B cell (primary cell): ENCODE measurements around the gene FBXO41. TPM values are rescaled to one million over a fixed set of nuclear protein-coding genes. Genes with fewer than 3 reads are reported as not detected.

Source experiments
- ATAC-seq: fragments of 200-7000 bp; cut with Tn5 transposase; one replicate; pipeline ENCODE4 v1.10.0; 2021; ENCODE audit warnings: low read depth, mild to moderate bottlenecking, moderate number of reproducible peaks, moderate library complexity
- CTCF ChIA-PET: fragments of 350-600 bp; sonication (Branson Sonifier 250); formaldehyde crosslinking; loops from one replicate; lab custom pipeline; 2021; ENCODE audit warnings: antibody characterized with exemption, inconsistent platforms; lab: Charles Lee
- POLR2A ChIA-PET: fragments of 350-600 bp; sonication (Branson Sonifier 250); formaldehyde crosslinking; loops from one replicate; lab custom pipeline; 2021; ENCODE audit warnings: antibody characterized with exemption; lab: Charles Lee
- DNase-seq: peaks from one replicate; pipeline ENCODE4 v3.0.0; 2013
- H2AFZ ChIP-seq: 2 replicates; pipeline ENCODE4 v1.6.1; 2012; ENCODE audit warnings: mild to moderate bottlenecking, low read depth, low read length; ENCODE audit not compliant: insufficient read depth, poor library complexity, severe bottlenecking
- H3K27ac ChIP-seq, 2 donors: 1 replicate in 1 of 2; 2 replicates in 1 of 2; pipeline ENCODE4 v1.5.1; 2012 to 2013; ENCODE audit warnings: low read length in 2 of 2, mild to moderate bottlenecking in 2 of 2, moderate library complexity in 1 of 2
- H3K27me3 ChIP-seq, 4 experiments: fragments of 200-600 bp in 1 of 4; sonication (generic) in 1 of 4; replicated peaks in 1 of 4; 1 replicate in 2 of 4; 2 replicates in 2 of 4; pipeline versions ENCODE4 v1.6.1 to v1.7.0; 2013 to 2016; ENCODE audit warnings: low read length in 3 of 4, mild to moderate bottlenecking in 2 of 4, mixed read lengths in 1 of 4, moderate library complexity in 1 of 4; ENCODE audit not compliant: insufficient read depth in 4 of 4, control insufficient read depth in 3 of 4; ENCODE audit errors: control extremely low read depth in 1 of 4
- H3K36me3 ChIP-seq, 2 experiments: replicated peaks in 1 of 2; 1 replicate in 1 of 2; 2 replicates in 1 of 2; pipeline versions ENCODE4 v1.6.1 to v1.7.1; 2013; ENCODE audit warnings: low read length in 1 of 2; ENCODE audit not compliant: insufficient read depth in 2 of 2, control insufficient read depth in 1 of 2; ENCODE audit errors: control extremely low read depth in 1 of 2, extremely low read depth in 1 of 2
- H3K4me1 ChIP-seq, 2 donors: fragments of 200-600 bp in 1 of 2; sonication (generic) in 1 of 2; 1 replicate in 1 of 2; 2 replicates in 1 of 2; pipeline versions ENCODE4 v1.5.1 to v1.6.1; 2013 to 2017; ENCODE audit warnings: low read length in 2 of 2; ENCODE audit not compliant: control insufficient read depth in 2 of 2, insufficient read depth in 2 of 2
- H3K4me2 ChIP-seq: replicated peaks from 2 replicates; pipeline ENCODE3; 2012; ENCODE audit warnings: mild to moderate bottlenecking, low read depth, low read length; ENCODE audit not compliant: poor library complexity, severe bottlenecking
- H3K4me3 ChIP-seq, 5 experiments: fragments of 200-600 bp in 1 of 5; sonication (generic) in 1 of 5; 1 replicate in 3 of 5; 2 replicates in 2 of 5; pipeline versions ENCODE4 v1.5.1 to v1.7.0; 2011 to 2016; ENCODE audit warnings: low read length in 4 of 5, mild to moderate bottlenecking in 4 of 5, low read depth in 2 of 5, control low read depth in 1 of 5, moderate library complexity in 1 of 5; ENCODE audit not compliant: insufficient read depth in 1 of 5; ENCODE audit errors: control extremely low read depth in 1 of 5, extremely low read depth in 1 of 5
- H3K79me2 ChIP-seq: fragments of 200-600 bp; sonication (generic); one replicate; pipeline ENCODE4 v1.6.0; 2016; ENCODE audit warnings: low read length; ENCODE audit not compliant: control insufficient read depth, insufficient read depth
- H3K9ac ChIP-seq: fragments of 200-600 bp; sonication (generic); 2 replicates; pipeline ENCODE4 v1.6.1; 2017; ENCODE audit warnings: mild to moderate bottlenecking, low read length, moderate library complexity
- H3K9me3 ChIP-seq, 3 donors: one replicate each; pipeline versions ENCODE4 v1.6.1 to v1.7.1; 2013; ENCODE audit warnings: low read length in 2 of 3; ENCODE audit not compliant: control insufficient read depth in 2 of 3, insufficient read depth in 1 of 3; ENCODE audit errors: control extremely low read depth in 1 of 3
- H4K20me1 ChIP-seq: 2 replicates; pipeline ENCODE4 v1.6.0; 2012; ENCODE audit warnings: mild to moderate bottlenecking, low read length; ENCODE audit not compliant: insufficient read depth, control insufficient read depth, poor library complexity, severe bottlenecking
- H3K27ac Mint-ChIP-seq: one replicate; pipeline ENCODE4 v1.8.0; 2021; ENCODE audit warnings: mixed read lengths
- H3K27me3 Mint-ChIP-seq: one replicate; pipeline ENCODE4 v1.8.0; 2021; ENCODE audit warnings: mixed read lengths
- H3K4me1 Mint-ChIP-seq: one replicate; pipeline ENCODE4 v1.8.0; 2021; ENCODE audit warnings: mixed read lengths
- H3K4me3 Mint-ChIP-seq: one replicate; pipeline ENCODE4 v1.8.0; 2021; ENCODE audit warnings: mixed read lengths
- H3K9me3 Mint-ChIP-seq: one replicate; pipeline ENCODE4 v1.8.0; 2022; ENCODE audit warnings: mixed read lengths; ENCODE audit not compliant: insufficient read depth
- CTCF ChIP-seq: fragments of 200-600 bp; IDR thresholded peaks from one replicate; pipeline ENCODE4 v1.8.0; 2022; ENCODE audit warnings: antibody characterized with exemption, mild to moderate bottlenecking
- EZH2 ChIP-seq: IDR thresholded peaks from 2 replicates; pipeline ENCODE4 v1.6.1; 2012; ENCODE audit warnings: borderline replicate concordance, low read depth, mild to moderate bottlenecking, moderate library complexity, low read length; ENCODE audit not compliant: insufficient read depth, poor library complexity, severe bottlenecking
- WGBS: methylation state at CpG from one replicate; pipeline ENCODE4 v1.1.5; 2013; ENCODE audit warnings: missing lambda C conversion rate; ENCODE audit not compliant: insufficient coverage; 5-methylcytosine and 5-hydroxymethylcytosine counted together
- intact Hi-C: fragments of 100-400 bp; cut with micrococcal nuclease; formaldehyde crosslinking; loops from one replicate; pipeline ENCODE4 v1.10.0; 2022
- polyA plus RNA-seq: library from polyadenylated mRNA; depleted of rRNA; stranded (reverse); fragments of >200 nt; gene quantifications from 2 replicates; pipeline ENCODE4 v1.2.3, GENCODE V29; 2012
- total RNA-seq, 2 donors: library from RNA; stranded (reverse); fragments of 120-200 nt in 1 of 2; gene quantifications; 1 replicate in 1 of 2; 2 replicates in 1 of 2; pipeline versions ENCODE4 v1.2.3 to v1.2.4, GENCODE V29; 2013 to 2022

Gene FBXO41
- total and polyA plus RNA-seq, 2 donors (not counting 1 experiment from before 2014, with no cell fraction given) = 25.2 to 29.6 TPM

- ATAC-seq = no peak
- ChIA-PET POLR2A (no interaction called here), CTCF (interaction anchor here (0.6 kb wide), 1 partner anchor 1495 kb away, joined by 3 read pairs; no protein-coding TSS in a partner anchor)
- Mint-ChIP-seq H3K27ac (no peak overlapping the region), H3K27me3 (no peaks in the 10 kb centered on the region), H3K4me3 (no peak overlapping the region), H3K4me1 (peaks cover 4% of the 10 kb centered on the region), H3K9me3 (no peaks in the 10 kb centered on the region)
- TF ChIP-seq EZH2 (no peak), CTCF (no peak)
- intact Hi-C loops = no loop called here
- Histone ChIP-seq H3K36me3 (peaks cover 0 to 34% of the 10 kb centered on the region in 2 experiments), H3K27me3 (no peaks in the 10 kb centered on the region), H2AFZ (no peak overlapping the region), H3K9ac (no peak overlapping the region), H3K27ac (no peak overlapping the region), H3K4me3 (no peak overlapping the region), H3K79me2 (peaks cover 8% of the 10 kb centered on the region), H3K4me2 (no peak overlapping the region), H3K4me1 (no peaks in the 10 kb centered on the region), H4K20me1 (no peaks in the 10 kb centered on the region), H3K9me3 (no peaks in the 10 kb centered on the region)
- DNase-seq = no peak
- 100% methylated on average over 3 of the region's 4 CpGs for WGBS
These were observed 22.1 kb downstream of the FBXO41 start for GRCh38 chr2:73262108-73262651.

DNA sequence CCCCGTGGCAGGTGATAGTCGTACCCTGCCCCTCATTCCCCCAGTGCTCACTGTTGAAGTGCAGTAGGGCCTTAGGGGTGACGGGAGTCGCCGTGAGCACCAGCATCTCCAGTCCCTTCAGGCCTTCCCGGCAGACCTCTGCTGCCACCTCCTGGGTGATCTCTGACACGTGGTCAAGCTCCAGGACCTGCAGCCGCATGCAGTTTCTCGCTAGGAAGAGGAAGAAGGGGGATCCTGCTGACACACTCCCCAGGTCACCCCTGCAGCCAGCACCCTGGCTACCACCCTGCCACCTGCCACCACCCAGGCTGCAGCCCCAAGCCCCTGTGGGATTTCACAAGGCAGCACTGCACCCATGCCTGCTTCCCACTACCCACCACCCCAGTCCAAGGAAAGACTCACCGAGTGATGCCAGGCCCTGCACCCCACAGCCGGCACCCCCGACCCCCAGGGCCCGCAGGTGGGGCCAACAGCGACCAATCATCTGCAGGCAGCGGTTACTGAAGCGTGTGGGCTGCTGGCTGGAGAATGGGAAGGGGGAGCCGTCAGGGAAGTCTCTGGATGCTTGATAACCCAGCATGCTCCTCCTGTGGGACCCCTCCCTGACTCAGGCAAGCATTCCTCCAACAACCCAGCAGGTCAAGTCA, 23.8 kb downstream of the FBXO41 start:
- 91% methylated on average over 16 of the region's 17 CpGs for WGBS
- intact Hi-C loops = no loop called here
- Histone ChIP-seq H3K79me2 (no peaks in the 10 kb centered on the region), H3K27me3 (no peaks in the 10 kb centered on the region), H3K27ac (no peak overlapping the region), H3K9ac (no peak overlapping the region), H4K20me1 (no peaks in the 10 kb centered on the region), H3K4me1 (no peaks in the 10 kb centered on the region), H3K4me2 (no peak overlapping the region), H3K4me3 (no peak overlapping the region), H3K9me3 (no peaks in the 10 kb centered on the region), H3K36me3 (peaks cover 0 to 30% of the 10 kb centered on the region in 2 experiments), H2AFZ (no peak overlapping the region)
- TF ChIP-seq CTCF (no peak), EZH2 (no peak)
- no peaks in the 10 kb centered on the region for H3K27me3 Mint-ChIP-seq
- H3K9me3 Mint-ChIP-seq = no peaks in the 10 kb centered on the region
- no peak overlapping the region for H3K27ac Mint-ChIP-seq
- no peak overlapping the region for H3K4me3 Mint-ChIP-seq
- no peaks in the 10 kb centered on the region for H3K4me1 Mint-ChIP-seq
- ChIA-PET POLR2A (no interaction called here), CTCF (no interaction called here)
- DNase-seq (no peak), ATAC-seq (no peak)
